ENCODE measurements around the gene PRL.

PRL gene

GRCh38 chr6:22323848-22324247 lies 27.0 kb upstream of the PRL start:
- H3K27me3 ChIP-seq (ENCODE audit: control insufficient read depth in 5 of 5, insufficient read depth in 4 of 5, low read length in 5 of 5), result no peaks in the 10 kb centered on the region
- H3K4me1 ChIP-seq (ENCODE audit: control insufficient read depth in 5 of 5, insufficient read depth in 5 of 5, low read length in 5 of 5), result peaks cover 0 to 3% (median 0%) of the 10 kb centered on the region in 5 donors
- no peak overlapping the region for H3K9ac ChIP-seq (ENCODE audit: low read length in 5 of 5)
- no peak overlapping the region for H3K4me3 ChIP-seq (ENCODE audit: low read depth in 1 of 5, low read length in 5 of 5)
- H3K27ac ChIP-seq (ENCODE audit: low read depth, low read length), result no peak overlapping the region
- H3K36me3 ChIP-seq (ENCODE audit: control insufficient read depth in 5 of 5, insufficient read depth in 5 of 5, low read length in 5 of 5), result no peaks in the 10 kb centered on the region
- no peaks in the 10 kb centered on the region for H3K9me3 ChIP-seq (ENCODE audit: control insufficient read depth in 5 of 5, low read length in 5 of 5)

GRCh38 chr6:22322103-22323030 lies 25.5 kb upstream of the PRL start:
- Histone ChIP-seq H3K36me3 (ENCODE audit: control insufficient read depth in 5 of 5, insufficient read depth in 5 of 5, low read length in 5 of 5) (no peaks in the 10 kb centered on the region), H3K27ac (ENCODE audit: low read depth, low read length) (no peak overlapping the region), H3K27me3 (ENCODE audit: control insufficient read depth in 5 of 5, insufficient read depth in 4 of 5, low read length in 5 of 5) (no peaks in the 10 kb centered on the region), H3K4me1 (ENCODE audit: control insufficient read depth in 5 of 5, insufficient read depth in 5 of 5, low read length in 5 of 5) (peaks cover 0 to 3% (median 0%) of the 10 kb centered on the region in 5 donors), H3K9me3 (ENCODE audit: control insufficient read depth in 5 of 5, low read length in 5 of 5) (no peaks in the 10 kb centered on the region), H3K9ac (ENCODE audit: low read length in 5 of 5) (no peak overlapping the region), H3K4me3 (ENCODE audit: low read depth in 1 of 5, low read length in 5 of 5) (no peak overlapping the region)

- H3K36me3 ChIP-seq (ENCODE audit: control insufficient read depth in 5 of 5, insufficient read depth in 5 of 5, low read length in 5 of 5), result no peaks in the 10 kb centered on the region
- no peak overlapping the region for H3K9ac ChIP-seq (ENCODE audit: low read length in 5 of 5)
- peaks cover 0 to 3% (median 0%) of the 10 kb centered on the region in 5 donors for H3K4me1 ChIP-seq (ENCODE audit: control insufficient read depth in 5 of 5, insufficient read depth in 5 of 5, low read length in 5 of 5)
- no peak overlapping the region for H3K4me3 ChIP-seq (ENCODE audit: low read depth in 1 of 5, low read length in 5 of 5)
- no peaks in the 10 kb centered on the region for H3K9me3 ChIP-seq (ENCODE audit: control insufficient read depth in 5 of 5, low read length in 5 of 5)
- H3K27me3 ChIP-seq (ENCODE audit: control insufficient read depth in 5 of 5, insufficient read depth in 4 of 5, low read length in 5 of 5), result no peaks in the 10 kb centered on the region
- H3K27ac ChIP-seq (ENCODE audit: low read depth, low read length), result no peak overlapping the region
These were observed 23.9 kb upstream of the PRL start for GRCh38 chr6:22320750-22321149.

GRCh38 chr6:22318404-22318803 lies 21.6 kb upstream of the PRL start:
- Histone ChIP-seq H3K9ac (ENCODE audit: low read length in 5 of 5) (no peak overlapping the region), H3K27me3 (ENCODE audit: control insufficient read depth in 5 of 5, insufficient read depth in 4 of 5, low read length in 5 of 5) (no peaks in the 10 kb centered on the region), H3K27ac (ENCODE audit: low read depth, low read length) (no peak overlapping the region), H3K4me3 (ENCODE audit: low read depth in 1 of 5, low read length in 5 of 5) (no peak overlapping the region), H3K4me1 (ENCODE audit: control insufficient read depth in 5 of 5, insufficient read depth in 5 of 5, low read length in 5 of 5) (no peaks in the 10 kb centered on the region), H3K9me3 (ENCODE audit: control insufficient read depth in 5 of 5, low read length in 5 of 5) (peaks cover 0 to 7% (median 6%) of the 10 kb centered on the region in 5 donors), H3K36me3 (ENCODE audit: control insufficient read depth in 5 of 5, insufficient read depth in 5 of 5, low read length in 5 of 5) (no peaks in the 10 kb centered on the region)

GRCh38 chr6:22313796-22314195 lies 17.0 kb upstream of the PRL start:
- Histone ChIP-seq H3K4me3 (ENCODE audit: low read depth in 1 of 5, low read length in 5 of 5) (peak overlapping the region in 1 of 5 donors; percentile 23), H3K36me3 (ENCODE audit: control insufficient read depth in 5 of 5, insufficient read depth in 5 of 5, low read length in 5 of 5) (no peaks in the 10 kb centered on the region), H3K9ac (ENCODE audit: low read length in 5 of 5) (no peak overlapping the region), H3K27ac (ENCODE audit: low read depth, low read length) (no peak overlapping the region), H3K4me1 (ENCODE audit: control insufficient read depth in 5 of 5, insufficient read depth in 5 of 5, low read length in 5 of 5) (no peaks in the 10 kb centered on the region), H3K27me3 (ENCODE audit: control insufficient read depth in 5 of 5, insufficient read depth in 4 of 5, low read length in 5 of 5) (no peaks in the 10 kb centered on the region), H3K9me3 (ENCODE audit: control insufficient read depth in 5 of 5, low read length in 5 of 5) (peaks cover 0 to 15% (median 7%) of the 10 kb centered on the region in 5 donors)

- Histone ChIP-seq H3K36me3 (ENCODE audit: control insufficient read depth in 5 of 5, insufficient read depth in 5 of 5, low read length in 5 of 5) (no peaks in the 10 kb centered on the region), H3K27ac (ENCODE audit: low read depth, low read length) (no peak overlapping the region), H3K9me3 (ENCODE audit: control insufficient read depth in 5 of 5, low read length in 5 of 5) (peaks cover 0 to 13% (median 5%) of the 10 kb centered on the region in 5 donors), H3K4me3 (ENCODE audit: low read depth in 1 of 5, low read length in 5 of 5) (no peak overlapping the region), H3K4me1 (ENCODE audit: control insufficient read depth in 5 of 5, insufficient read depth in 5 of 5, low read length in 5 of 5) (no peaks in the 10 kb centered on the region), H3K9ac (ENCODE audit: low read length in 5 of 5) (no peak overlapping the region), H3K27me3 (ENCODE audit: control insufficient read depth in 5 of 5, insufficient read depth in 4 of 5, low read length in 5 of 5) (no peaks in the 10 kb centered on the region)
These were observed 12.1 kb upstream of the PRL start for GRCh38 chr6:22308939-22309338.

- Histone ChIP-seq H3K27me3 (ENCODE audit: control insufficient read depth in 5 of 5, insufficient read depth in 4 of 5, low read length in 5 of 5) (no peaks in the 10 kb centered on the region), H3K36me3 (ENCODE audit: control insufficient read depth in 5 of 5, insufficient read depth in 5 of 5, low read length in 5 of 5) (no peaks in the 10 kb centered on the region), H3K27ac (ENCODE audit: low read depth, low read length) (no peak overlapping the region), H3K4me1 (ENCODE audit: control insufficient read depth in 5 of 5, insufficient read depth in 5 of 5, low read length in 5 of 5) (peaks cover 0 to 6% (median 0%) of the 10 kb centered on the region in 5 donors), H3K9me3 (ENCODE audit: control insufficient read depth in 5 of 5, low read length in 5 of 5) (peaks cover 0 to 5% (median 0%) of the 10 kb centered on the region in 5 donors), H3K9ac (ENCODE audit: low read length in 5 of 5) (no peak overlapping the region), H3K4me3 (ENCODE audit: low read depth in 1 of 5, low read length in 5 of 5) (no peak overlapping the region)
These were observed 10.1 kb upstream of the PRL start for GRCh38 chr6:22306741-22307466.

- Histone ChIP-seq H3K36me3 (ENCODE audit: control insufficient read depth in 5 of 5, insufficient read depth in 5 of 5, low read length in 5 of 5) (no peaks in the 10 kb centered on the region), H3K9ac (ENCODE audit: low read length in 5 of 5) (no peak overlapping the region), H3K9me3 (ENCODE audit: control insufficient read depth in 5 of 5, low read length in 5 of 5) (no peaks in the 10 kb centered on the region)
These were observed 6.0 kb upstream of the PRL start for GRCh38 chr6:22302838-22303237.

GRCh38 chr6:22300273-22300998 lies 3.6 kb upstream of the PRL start:
- no peak overlapping the region for H3K4me3 ChIP-seq (ENCODE audit: low read depth in 1 of 5, low read length in 5 of 5)
- no peak overlapping the region for H3K27ac ChIP-seq (ENCODE audit: low read depth, low read length)
- H3K36me3 ChIP-seq (ENCODE audit: control insufficient read depth in 5 of 5, insufficient read depth in 5 of 5, low read length in 5 of 5), result no peaks in the 10 kb centered on the region
- H3K27me3 ChIP-seq (ENCODE audit: control insufficient read depth in 5 of 5, insufficient read depth in 4 of 5, low read length in 5 of 5), result no peaks in the 10 kb centered on the region
- H3K9ac ChIP-seq (ENCODE audit: low read length in 5 of 5), result no peak overlapping the region
- H3K9me3 ChIP-seq (ENCODE audit: control insufficient read depth in 5 of 5, low read length in 5 of 5), result no peaks in the 10 kb centered on the region
- H3K4me1 ChIP-seq (ENCODE audit: control insufficient read depth in 5 of 5, insufficient read depth in 5 of 5, low read length in 5 of 5), result peaks cover 0 to 9% (median 2%) of the 10 kb centered on the region in 5 donors

More at GRCh38 chr6:22302838-22303237, 6.0 kb upstream of the PRL start:
- peaks cover 0 to 9% (median 2%) of the 10 kb centered on the region in 5 donors for H3K4me1 ChIP-seq (ENCODE audit: control insufficient read depth in 5 of 5, insufficient read depth in 5 of 5, low read length in 5 of 5)
- H3K27me3 ChIP-seq (ENCODE audit: control insufficient read depth in 5 of 5, insufficient read depth in 4 of 5, low read length in 5 of 5), result no peaks in the 10 kb centered on the region
- H3K27ac ChIP-seq (ENCODE audit: low read depth, low read length), result no peak overlapping the region
- H3K4me3 ChIP-seq (ENCODE audit: low read depth in 1 of 5, low read length in 5 of 5), result no peak overlapping the region
